BJ (cell line): ENCODE results near the gene LCORL. TPM values are rescaled to one million over a fixed set of nuclear protein-coding genes. Genes with fewer than 3 reads are reported as not detected.
A peak's percentile ranks its signal among the peaks of the same experiment; 100 is the strongest.

ENCODE experiments used
- CTCF ChIA-PET: fragments of 350-600 bp; formaldehyde crosslinking; extraction: SDS; loops from one replicate; lab custom pipeline; 2021; ENCODE audit warnings: antibody characterized with exemption, inconsistent platforms; lab: Yijun Ruan, JAX
- POLR2A ChIA-PET: fragments of 300-600 bp; sonication (Branson Sonifier 250); formaldehyde crosslinking; extraction: SDS; loops from one replicate; lab custom pipeline; 2021; ENCODE audit warnings: antibody characterized with exemption; lab: Charles Lee
- DNase-seq: peaks from one replicate; pipeline ENCODE4 v3.0.0-alpha.2; 2011; ENCODE audit warnings: low read depth
- H3K27me3 ChIP-seq: 2 replicates; pipeline ENCODE4 v1.6.0; 2011; ENCODE audit warnings: low read length; ENCODE audit not compliant: control insufficient read depth, insufficient read depth
- H3K36me3 ChIP-seq: 2 replicates; pipeline ENCODE4 v1.5.1; 2011; ENCODE audit warnings: low read length; ENCODE audit not compliant: control insufficient read depth, insufficient read depth
- H3K4me3 ChIP-seq: 2 replicates; pipeline ENCODE4 v1.5.1; 2011; ENCODE audit warnings: low read depth, mild to moderate bottlenecking, control low read depth, low read length
- CTCF ChIP-seq: IDR thresholded peaks from 2 replicates; pipeline ENCODE4 v1.5.1; 2011; ENCODE audit warnings: low read depth, mild to moderate bottlenecking, control low read depth, inconsistent platforms, low read length, moderate library complexity; ENCODE audit not compliant: insufficient read depth
- polyA minus RNA-seq: library from RNA; depleted of rRNA, polyadenylated mRNA; stranded (reverse); fragments of >200 nt; gene quantifications from 2 replicates; pipeline ENCODE4 v1.2.3, GENCODE V29; 2011; rRNA and poly(A)+ RNA removed
- polyA plus RNA-seq: library from polyadenylated mRNA; depleted of rRNA; stranded (reverse); fragments of >200 nt; gene quantifications from 2 replicates; pipeline ENCODE4 v1.2.3, GENCODE V29; 2011; rRNA removed

LCORL gene
- polyA plus RNA-seq, result 2.0 and 3.1 TPM in 2 replicates
- polyA minus RNA-seq, result 1.2 and 3.1 TPM in 2 replicates

GRCh38 chr4:18021720-18022571, at the start of gene LCORL:
Gene LCORL (minus strand): TSS chr4:18021755. CDS start chr4:18021751, 4 bp downstream.
- Histone ChIP-seq H3K36me3 (no peaks in the 10 kb centered on the region), H3K4me3 (peak within 1 kb of the TSS; percentile 93), H3K27me3 (peaks cover 6% of the 10 kb centered on the region)
- DNase-seq, result peak; percentile 79
- ChIA-PET POLR2A (no interaction called here), CTCF (interaction anchor here (1.3 kb wide), 1 partner anchor 205 kb away, joined by 5 read pairs; no protein-coding TSS in a partner anchor)
- TF ChIP-seq CTCF, result peak; percentile 22; the same call in 1 of the 2 replicates

GRCh38 chr4:18069810-18070209, 48.3 kb upstream of the LCORL start:
- H3K27me3 ChIP-seq, result no peaks in the 10 kb centered on the region
- POLR2A ChIA-PET, result no interaction called here
- no peaks in the 10 kb centered on the region for H3K36me3 ChIP-seq
- TF ChIP-seq CTCF, result no peak
- CTCF ChIA-PET, result no interaction called here
- DNase-seq, result no peak
- no peak overlapping the region for H3K4me3 ChIP-seq

GRCh38 chr4:18067031-18067430, 45.5 kb upstream of the LCORL start:
- POLR2A ChIA-PET, result no interaction called here
- TF ChIP-seq CTCF, result no peak
- CTCF ChIA-PET, result no interaction called here
- H3K4me3 ChIP-seq, result no peak overlapping the region
- H3K27me3 ChIP-seq, result no peaks in the 10 kb centered on the region
- DNase-seq, result no peak
- H3K36me3 ChIP-seq, result no peaks in the 10 kb centered on the region

- CTCF ChIA-PET, result no interaction called here
- Histone ChIP-seq H3K36me3 (no peaks in the 10 kb centered on the region), H3K27me3 (no peaks in the 10 kb centered on the region), H3K4me3 (no peak overlapping the region)
- DNase-seq, result no peak
- TF ChIP-seq CTCF, result no peak
- POLR2A ChIA-PET, result no interaction called here
Measured at GRCh38 chr4:18063079-18063478, 41.5 kb upstream of the LCORL start.

GRCh38 chr4:18057821-18058533, 36.4 kb upstream of the LCORL start:
- DNase-seq, result no peak
- no peak for TF ChIP-seq CTCF
- no peak overlapping the region for H3K4me3 ChIP-seq
- no peaks in the 10 kb centered on the region for H3K27me3 ChIP-seq
- CTCF ChIA-PET, result no interaction called here
- H3K36me3 ChIP-seq, result no peaks in the 10 kb centered on the region
- POLR2A ChIA-PET, result no interaction called here
